Measurements from ENCODE around the gene RAPGEF1.
"Not testable (repeated sequence)": the region's sequence is repeated elsewhere in the genome, so short reads cannot be mapped to it uniquely, and the experiment has no call there.

Gene RAPGEF1

DNA sequence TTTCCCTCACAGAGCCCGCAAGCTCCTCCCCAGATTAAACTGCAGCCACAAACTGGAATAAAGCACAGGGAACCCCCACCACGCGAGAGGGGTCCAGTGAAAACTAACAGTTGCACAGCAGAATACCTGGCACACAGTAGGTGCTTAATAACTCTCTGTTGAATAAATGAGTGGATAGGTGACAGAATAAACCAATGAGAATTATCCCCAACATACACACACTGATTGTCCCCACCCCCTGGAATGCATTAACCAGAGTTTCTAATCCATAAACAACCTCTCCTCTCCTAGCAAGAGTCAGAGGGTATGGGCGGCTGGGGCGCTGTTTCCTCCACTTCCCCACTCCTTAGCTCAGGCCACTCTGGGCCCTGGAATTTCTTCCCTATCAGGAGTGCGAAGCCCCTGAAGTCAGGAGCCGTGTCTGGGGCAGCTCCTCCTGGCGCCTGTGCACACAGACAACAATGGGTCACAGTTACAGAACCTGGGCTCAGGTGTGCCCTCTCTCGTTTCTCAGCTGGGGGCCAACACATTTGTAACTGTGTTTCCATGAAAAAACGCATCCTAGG lies 27.6 kb downstream of the RAPGEF1 start:
- Mint-ChIP-seq H3K36me3 (ENCODE audit: low read depth) (peaks cover 13% of the 10 kb centered on the region), H3K27ac (no peak overlapping the region), H3K27me3 (no peaks in the 10 kb centered on the region), H3K9me3 (no peaks in the 10 kb centered on the region), H3K4me1 (peaks cover 75% of the 10 kb centered on the region), H3K4me3 (no peak overlapping the region)
- ATAC-seq (no peak), DNase-seq (no peak)

DNA sequence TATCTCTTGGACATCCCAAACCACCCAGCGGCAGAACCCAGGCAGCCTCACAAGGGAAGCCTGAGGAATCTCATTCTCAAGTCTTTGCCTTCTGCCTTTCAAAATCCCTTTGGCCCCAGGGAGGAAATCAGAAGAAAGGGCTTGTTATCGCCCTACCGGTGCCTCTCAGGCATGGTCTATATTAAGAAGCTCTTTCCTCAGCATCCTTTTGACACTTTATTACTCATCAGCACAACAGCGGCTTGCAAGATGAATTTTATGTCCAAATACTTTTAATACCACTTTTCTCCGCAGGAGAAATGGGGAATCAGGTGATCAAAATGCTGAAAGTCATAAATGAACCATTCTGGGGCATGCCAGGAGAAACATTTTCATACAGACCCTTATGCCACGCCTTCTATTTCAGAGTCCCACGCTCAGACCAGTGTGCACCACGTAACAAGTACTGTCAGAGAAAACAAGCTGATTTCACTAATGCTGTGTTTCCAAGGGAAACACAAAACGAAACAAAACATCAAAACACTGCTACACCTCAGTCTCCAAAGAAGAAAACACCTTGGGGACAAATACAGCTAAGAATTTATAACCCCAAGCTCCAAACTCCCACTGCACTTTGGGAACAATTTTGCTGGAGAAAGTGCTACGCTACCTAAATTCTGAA lies 30.0 kb downstream of the RAPGEF1 start:
- no peak for DNase-seq
- Mint-ChIP-seq H3K9me3 (no peaks in the 10 kb centered on the region), H3K27ac (peak overlapping the region; percentile 64), H3K4me1 (peaks cover 87% of the 10 kb centered on the region), H3K36me3 (ENCODE audit: low read depth) (peaks cover 11% of the 10 kb centered on the region), H3K27me3 (no peaks in the 10 kb centered on the region), H3K4me3 (peak overlapping the region; percentile 30)
- ATAC-seq, result peak; percentile 70

DNA sequence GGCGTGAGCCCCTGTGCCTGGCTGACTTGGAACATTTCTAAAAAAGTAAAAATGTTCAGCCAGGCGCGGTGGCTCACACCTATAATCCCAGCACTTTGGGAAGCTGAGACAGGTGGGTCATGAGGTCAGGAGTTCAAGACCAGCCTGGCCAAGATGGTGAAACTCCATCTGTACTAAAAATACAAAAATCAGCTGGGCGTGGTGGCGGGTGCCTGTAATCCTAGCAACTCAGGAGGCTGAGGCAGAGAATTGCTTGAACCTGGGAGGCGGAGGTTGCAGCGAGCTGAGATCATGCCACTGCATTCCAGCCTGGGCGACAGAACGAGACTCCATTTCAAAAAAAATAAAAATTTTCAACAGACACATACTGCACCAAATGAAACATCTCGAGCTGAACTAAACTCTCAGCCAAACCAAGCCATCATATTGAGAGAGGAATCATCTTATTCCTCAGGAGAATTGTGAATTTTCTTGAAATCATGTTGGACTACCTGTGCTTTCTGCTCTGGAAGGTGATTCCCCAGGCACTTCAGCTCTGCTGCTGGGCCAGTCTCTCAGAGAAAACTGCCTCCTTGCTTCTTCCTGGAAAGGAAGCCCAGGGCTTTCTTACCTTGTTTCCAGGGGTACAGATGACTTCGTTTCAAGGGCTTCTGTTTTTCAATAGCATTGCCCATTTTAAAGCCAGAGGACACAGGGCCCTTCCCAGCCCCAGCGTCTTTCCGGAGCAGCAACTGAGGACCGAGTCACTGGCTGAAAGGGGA lies 30.7 kb downstream of the RAPGEF1 start:
- peaks cover 90% of the 10 kb centered on the region for H3K4me1 Mint-ChIP-seq
- DNase-seq; ATAC-seq; H3K9me3 Mint-ChIP-seq; H3K27me3 Mint-ChIP-seq; H3K36me3 Mint-ChIP-seq (ENCODE audit: low read depth): not testable (repeated sequence)
- H3K27ac Mint-ChIP-seq, result peak overlapping the region; percentile 64
- H3K4me3 Mint-ChIP-seq, result peak overlapping the region; percentile 30

DNA sequence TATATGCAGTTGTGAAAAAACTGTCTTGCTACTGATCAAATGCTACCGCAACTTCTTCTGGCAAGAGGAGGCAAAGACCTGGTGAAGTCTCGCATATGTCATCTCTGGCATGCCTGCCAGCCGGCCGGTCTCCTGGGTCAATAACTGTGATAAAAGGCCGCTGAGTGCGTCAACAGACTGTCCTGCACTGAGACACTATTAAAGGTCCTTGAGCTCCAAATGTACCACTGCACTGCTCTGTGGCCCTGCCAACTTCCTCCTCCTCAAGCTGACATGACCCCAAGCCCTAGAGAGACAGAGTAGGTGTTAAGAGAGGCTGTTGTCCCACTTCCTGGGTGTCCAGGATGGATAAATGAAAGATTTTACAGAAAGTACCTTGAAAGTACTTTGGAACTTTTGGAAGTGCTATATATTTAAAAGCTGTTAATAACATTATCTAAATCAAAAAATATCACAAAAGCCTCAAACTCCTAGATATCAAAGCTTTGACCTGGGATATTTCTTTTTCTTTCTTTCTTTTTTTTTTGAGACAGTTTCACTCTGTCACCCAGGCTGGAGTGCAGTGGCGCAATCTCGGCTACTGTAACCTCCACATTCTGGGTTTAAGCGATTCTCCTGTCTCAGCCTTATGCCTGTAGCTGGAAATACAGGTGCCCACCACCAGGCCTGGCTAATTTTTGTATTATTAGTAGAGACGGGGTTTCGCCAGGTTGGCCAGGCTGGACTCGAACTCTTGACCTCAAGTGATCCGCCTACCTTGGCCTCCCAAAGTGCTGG lies 31.5 kb downstream of the RAPGEF1 start:
- no peak for ATAC-seq
- no peaks in the 10 kb centered on the region for H3K9me3 Mint-ChIP-seq
- H3K4me1 Mint-ChIP-seq, result peaks cover 91% of the 10 kb centered on the region
- H3K4me3 Mint-ChIP-seq, result peak overlapping the region; percentile 5
- H3K27me3 Mint-ChIP-seq, result no peaks in the 10 kb centered on the region
- peak overlapping the region; percentile 48 for H3K27ac Mint-ChIP-seq
- H3K36me3 Mint-ChIP-seq (ENCODE audit: low read depth), result peaks cover 9% of the 10 kb centered on the region
- DNase-seq, result no peak

DNA sequence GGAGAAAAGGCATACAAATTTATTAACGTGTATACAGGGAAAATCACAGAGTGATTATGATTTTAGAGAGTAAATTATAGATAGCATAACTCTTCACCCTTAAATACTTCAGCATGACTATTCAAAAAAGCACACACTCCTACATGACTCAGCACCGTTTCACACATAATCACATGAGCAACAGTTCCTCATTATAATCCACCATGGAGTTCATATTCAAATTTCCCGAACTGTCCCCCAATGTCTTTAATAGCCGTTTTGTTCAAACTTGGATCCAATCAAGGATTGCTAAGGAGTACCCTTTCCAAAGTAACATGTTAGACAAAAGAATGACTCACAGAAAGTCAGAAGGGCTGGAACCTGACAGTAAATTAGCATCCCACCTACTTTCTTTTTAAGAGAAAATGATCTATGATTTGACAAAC lies 32.1 kb downstream of the RAPGEF1 start:
- Mint-ChIP-seq H3K27me3 (no peaks in the 10 kb centered on the region), H3K4me3 (peak overlapping the region; percentile 5)
- ATAC-seq, result no peak

DNA sequence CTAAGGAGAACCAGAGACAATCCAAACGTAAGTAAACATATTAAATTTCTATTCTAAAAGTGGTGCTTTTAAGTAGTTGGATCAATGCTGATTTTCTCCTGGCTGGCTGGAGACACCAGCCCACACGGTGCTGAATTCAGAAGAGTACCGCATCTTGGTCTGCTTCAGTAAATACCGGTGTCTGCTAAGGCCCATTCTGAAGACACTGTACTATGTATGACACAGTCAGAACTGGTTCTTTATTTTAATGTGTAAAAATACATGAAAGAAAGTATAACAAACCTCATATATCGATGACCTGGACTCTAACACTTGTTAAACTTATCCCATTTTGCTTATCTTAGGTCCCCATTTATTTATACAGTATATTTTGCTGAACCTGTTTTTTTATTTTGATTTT lies 32.8 kb downstream of the RAPGEF1 start:
- H3K27ac Mint-ChIP-seq, result peak overlapping the region; percentile 48

More for the DNA sequence above, 32.1 kb downstream of the RAPGEF1 start:
- no peaks in the 10 kb centered on the region for H3K9me3 Mint-ChIP-seq
- DNase-seq, result no peak
- peaks cover 91% of the 10 kb centered on the region for H3K4me1 Mint-ChIP-seq
- peaks cover 8% of the 10 kb centered on the region for H3K36me3 Mint-ChIP-seq (ENCODE audit: low read depth)
- peak overlapping the region; percentile 48 for H3K27ac Mint-ChIP-seq

DNA sequence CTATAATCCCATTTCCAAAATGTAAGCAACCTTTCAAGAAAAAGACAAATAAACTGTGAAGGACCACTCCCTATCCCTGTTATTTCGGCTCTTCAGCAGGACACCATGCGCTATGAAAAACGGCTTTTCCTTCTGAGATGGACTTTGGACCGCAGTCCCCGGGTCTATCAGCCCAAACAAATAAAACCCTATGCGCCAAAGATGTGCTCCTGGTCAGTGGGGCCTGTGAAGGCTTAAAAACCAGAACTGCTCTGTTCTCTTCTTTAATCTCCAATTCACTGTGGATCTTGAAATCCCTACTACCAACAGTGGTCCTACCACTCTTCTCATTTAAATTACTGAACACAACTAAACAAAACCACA lies 33.3 kb downstream of the RAPGEF1 start:
- ATAC-seq (no peak), DNase-seq (no peak)
- no peaks in the 10 kb centered on the region for H3K27me3 Mint-ChIP-seq
- no peaks in the 10 kb centered on the region for H3K9me3 Mint-ChIP-seq
- H3K27ac Mint-ChIP-seq, result peak overlapping the region; percentile 39
- H3K4me1 Mint-ChIP-seq, result peaks cover 89% of the 10 kb centered on the region
- H3K4me3 Mint-ChIP-seq, result peak overlapping the region; percentile 6
- peaks cover 8% of the 10 kb centered on the region for H3K36me3 Mint-ChIP-seq (ENCODE audit: low read depth)

More for the DNA sequence above, 32.8 kb downstream of the RAPGEF1 start:
- H3K4me3 Mint-ChIP-seq, result no peak overlapping the region
- peaks cover 89% of the 10 kb centered on the region for H3K4me1 Mint-ChIP-seq
- no peaks in the 10 kb centered on the region for H3K9me3 Mint-ChIP-seq
- DNase-seq (no peak), ATAC-seq (no peak)
- H3K27me3 Mint-ChIP-seq, result no peaks in the 10 kb centered on the region
- peaks cover 8% of the 10 kb centered on the region for H3K36me3 Mint-ChIP-seq (ENCODE audit: low read depth)

DNA sequence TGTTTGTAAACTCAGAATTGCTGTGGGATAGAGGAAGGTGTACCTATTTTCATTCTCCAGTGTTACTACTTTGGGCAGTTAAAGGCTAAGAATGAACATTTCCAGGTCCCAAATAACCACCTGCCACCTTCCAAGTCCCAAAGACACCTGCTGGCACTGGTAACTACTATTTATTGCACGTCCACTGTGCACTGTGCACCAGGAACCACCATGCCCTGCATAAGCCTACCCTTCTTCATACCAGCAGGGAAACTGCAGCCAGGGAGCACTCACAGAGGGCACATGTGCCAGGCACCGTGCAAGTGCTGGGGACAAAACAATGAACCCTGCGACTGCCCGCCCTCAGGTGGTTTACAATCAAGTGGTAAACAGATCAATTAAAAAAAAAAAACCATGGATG lies 34.9 kb downstream of the RAPGEF1 start:
- no peaks in the 10 kb centered on the region for H3K9me3 Mint-ChIP-seq
- H3K27ac Mint-ChIP-seq, result no peak overlapping the region
- H3K27me3 Mint-ChIP-seq, result no peaks in the 10 kb centered on the region
- H3K4me1 Mint-ChIP-seq, result peaks cover 86% of the 10 kb centered on the region
- no peak overlapping the region for H3K4me3 Mint-ChIP-seq
- ATAC-seq, result no peak
- DNase-seq, result no peak
- peaks cover 8% of the 10 kb centered on the region for H3K36me3 Mint-ChIP-seq (ENCODE audit: low read depth)

DNA sequence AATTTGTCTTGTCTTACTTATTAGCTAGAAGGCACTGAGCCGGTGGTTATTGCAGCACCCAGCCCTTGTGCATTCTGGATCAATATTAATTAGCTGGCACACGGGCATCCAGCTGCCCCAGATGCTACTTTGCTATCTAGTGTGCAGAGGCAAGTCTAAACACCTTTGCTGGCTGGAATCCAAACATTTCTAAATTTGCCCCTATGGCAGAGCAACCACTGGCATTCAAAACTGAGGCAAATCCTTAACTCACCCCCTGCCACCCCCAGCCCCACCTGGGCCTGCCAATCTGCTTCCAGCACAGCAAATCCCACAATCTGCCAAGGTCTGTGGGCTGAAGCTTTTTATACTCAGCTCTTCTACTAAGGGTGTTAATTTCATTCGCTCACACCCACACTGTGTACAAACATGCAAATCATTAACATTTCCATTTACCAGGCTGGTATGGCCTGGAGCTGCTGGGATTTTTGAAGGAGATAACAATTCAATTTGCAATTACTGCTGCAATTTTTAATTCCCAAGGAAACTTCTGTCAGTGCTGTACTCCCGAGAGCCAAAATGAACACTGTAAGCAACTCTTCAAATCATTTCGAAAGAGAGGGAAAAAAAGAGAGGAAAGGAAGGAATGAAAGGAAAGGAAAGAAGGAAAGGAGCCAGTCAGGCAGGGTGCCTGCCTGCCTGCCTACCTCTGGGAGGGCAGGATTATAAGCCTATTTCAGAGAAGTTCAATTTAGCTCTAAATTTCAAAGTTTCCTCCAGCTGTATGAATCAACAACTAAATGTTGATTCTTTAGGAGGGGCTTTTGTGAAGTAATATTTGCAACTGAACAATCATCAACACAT lies 35.5 kb downstream of the RAPGEF1 start:
- Mint-ChIP-seq H3K4me1 (peaks cover 86% of the 10 kb centered on the region), H3K9me3 (no peaks in the 10 kb centered on the region), H3K4me3 (no peak overlapping the region), H3K27ac (no peak overlapping the region), H3K27me3 (no peaks in the 10 kb centered on the region), H3K36me3 (ENCODE audit: low read depth) (peaks cover 8% of the 10 kb centered on the region)
- DNase-seq, result no peak
- no peak for ATAC-seq

DNA sequence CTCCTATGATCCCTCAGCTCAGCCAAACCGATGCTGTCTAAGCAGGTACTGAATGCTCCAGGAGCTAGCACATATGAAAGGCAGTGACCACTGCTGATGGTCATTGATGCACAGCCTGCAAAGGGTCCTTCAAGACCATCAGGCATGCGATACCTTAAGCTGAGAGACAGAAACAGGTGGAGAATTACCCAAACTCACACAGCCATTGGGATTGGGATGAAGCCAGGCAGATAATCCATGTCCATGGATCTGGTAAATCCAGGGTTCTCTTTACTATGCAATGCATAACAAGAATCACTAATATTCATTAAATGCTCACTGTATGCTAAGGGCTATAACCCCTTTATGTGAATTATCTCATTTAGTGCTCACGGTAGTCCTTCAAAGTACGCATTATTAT lies 36.2 kb downstream of the RAPGEF1 start:
- H3K4me1 Mint-ChIP-seq, result peaks cover 87% of the 10 kb centered on the region
- DNase-seq (no peak), ATAC-seq (no peak)
- no peak overlapping the region for H3K27ac Mint-ChIP-seq
- peaks cover 8% of the 10 kb centered on the region for H3K36me3 Mint-ChIP-seq (ENCODE audit: low read depth)
- no peaks in the 10 kb centered on the region for H3K27me3 Mint-ChIP-seq
- no peaks in the 10 kb centered on the region for H3K9me3 Mint-ChIP-seq
- no peak overlapping the region for H3K4me3 Mint-ChIP-seq

DNA sequence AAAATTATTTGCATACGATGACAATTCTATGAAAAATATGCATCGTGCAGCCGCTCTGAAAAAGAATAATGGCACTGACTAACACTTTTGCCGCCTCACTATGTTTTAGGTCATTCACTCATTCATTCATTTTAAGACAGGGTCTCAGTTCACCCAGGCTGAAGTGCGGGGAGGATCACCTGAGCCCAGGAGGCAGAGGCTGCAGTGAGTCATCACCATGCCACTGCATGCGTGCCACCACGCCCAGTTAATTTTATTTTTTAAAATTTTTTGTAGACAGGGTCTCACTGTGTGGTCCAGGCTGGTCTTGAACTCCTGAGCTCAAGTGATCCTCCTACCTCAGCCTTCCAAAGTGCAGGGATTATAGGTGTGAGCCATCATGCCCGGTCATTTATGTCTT lies 37.0 kb downstream of the RAPGEF1 start:
- peaks cover 86% of the 10 kb centered on the region for H3K4me1 Mint-ChIP-seq
- H3K9me3 Mint-ChIP-seq, result no peaks in the 10 kb centered on the region
- no peaks in the 10 kb centered on the region for H3K27me3 Mint-ChIP-seq
- ATAC-seq (no peak), DNase-seq (no peak)
- no peak overlapping the region for H3K4me3 Mint-ChIP-seq
- H3K27ac Mint-ChIP-seq, result no peak overlapping the region
- H3K36me3 Mint-ChIP-seq (ENCODE audit: low read depth), result peaks cover 8% of the 10 kb centered on the region

DNA sequence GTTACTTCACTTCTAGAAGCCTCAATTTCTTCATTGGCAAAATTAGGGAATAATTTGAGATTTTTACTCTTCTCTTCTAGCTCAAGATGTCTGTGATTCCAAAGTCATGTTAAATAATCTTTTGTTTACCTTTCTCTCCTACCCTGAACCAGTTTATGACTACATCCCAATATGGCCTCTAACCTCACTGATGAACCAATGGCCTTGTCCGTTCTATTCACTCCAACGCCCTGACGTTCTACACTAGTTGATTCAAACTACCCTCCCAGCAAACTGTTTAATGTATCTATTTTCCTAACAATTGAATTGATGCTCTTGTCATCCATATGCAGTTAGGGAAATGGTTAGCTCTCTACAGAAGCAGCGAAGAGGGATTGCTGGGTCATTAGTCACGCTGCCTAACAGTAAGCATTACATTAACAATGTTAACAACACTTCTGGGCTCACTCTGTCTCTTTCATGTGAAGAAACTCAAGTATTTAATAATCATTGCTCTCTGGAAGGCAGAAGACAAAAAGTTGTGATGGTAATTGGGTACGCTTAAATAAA lies 38.0 kb downstream of the RAPGEF1 start:
- H3K27ac Mint-ChIP-seq, result no peak overlapping the region
- no peak for DNase-seq
- H3K36me3 Mint-ChIP-seq (ENCODE audit: low read depth), result peaks cover 4% of the 10 kb centered on the region
- H3K9me3 Mint-ChIP-seq, result no peaks in the 10 kb centered on the region
- H3K27me3 Mint-ChIP-seq, result no peaks in the 10 kb centered on the region
- no peak overlapping the region for H3K4me3 Mint-ChIP-seq
- H3K4me1 Mint-ChIP-seq, result peaks cover 80% of the 10 kb centered on the region
- no peak for ATAC-seq

DNA sequence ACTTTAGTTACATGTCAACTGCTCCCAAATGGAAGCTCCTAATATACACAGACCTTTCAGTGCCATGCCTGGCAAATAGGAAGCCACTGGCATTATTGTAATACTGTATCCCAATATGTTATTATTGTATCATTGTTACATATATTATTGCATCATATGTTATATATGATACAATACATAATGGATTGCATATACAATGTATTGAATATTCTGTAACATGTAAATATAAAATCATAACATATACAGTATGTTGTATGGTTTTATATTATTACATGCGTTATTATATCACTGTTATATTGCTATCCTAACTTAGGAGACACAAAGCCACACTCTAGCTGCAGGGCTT lies 38.5 kb downstream of the RAPGEF1 start:
- no peaks in the 10 kb centered on the region for H3K27me3 Mint-ChIP-seq
- ATAC-seq (no peak), DNase-seq (no peak)
- no peak overlapping the region for H3K27ac Mint-ChIP-seq
- no peaks in the 10 kb centered on the region for H3K9me3 Mint-ChIP-seq
- H3K36me3 Mint-ChIP-seq (ENCODE audit: low read depth), result no peaks in the 10 kb centered on the region
- peaks cover 79% of the 10 kb centered on the region for H3K4me1 Mint-ChIP-seq
- H3K4me3 Mint-ChIP-seq, result no peak overlapping the region
